GM18873 (cell line): Measurements from ENCODE around the gene EEF1A2.

Experiments used
- ATAC-seq: cut with Tn5 transposase; IDR thresholded peaks from one replicate; pipeline ENCODE4 v1.9.1; 2021; ENCODE audit warnings: mild to moderate bottlenecking, moderate library complexity, moderate number of reproducible peaks; ENCODE audit not compliant: unreplicated experiment, low FRiP score

Gene EEF1A2

GRCh38 chr20:63501818-63502670 is 3.2 kb upstream of the EEF1A2 start:
- no peak for ATAC-seq

GRCh38 chr20:63500902-63501817 is 2.3 kb upstream of the EEF1A2 start:
- no peak for ATAC-seq

DNA sequence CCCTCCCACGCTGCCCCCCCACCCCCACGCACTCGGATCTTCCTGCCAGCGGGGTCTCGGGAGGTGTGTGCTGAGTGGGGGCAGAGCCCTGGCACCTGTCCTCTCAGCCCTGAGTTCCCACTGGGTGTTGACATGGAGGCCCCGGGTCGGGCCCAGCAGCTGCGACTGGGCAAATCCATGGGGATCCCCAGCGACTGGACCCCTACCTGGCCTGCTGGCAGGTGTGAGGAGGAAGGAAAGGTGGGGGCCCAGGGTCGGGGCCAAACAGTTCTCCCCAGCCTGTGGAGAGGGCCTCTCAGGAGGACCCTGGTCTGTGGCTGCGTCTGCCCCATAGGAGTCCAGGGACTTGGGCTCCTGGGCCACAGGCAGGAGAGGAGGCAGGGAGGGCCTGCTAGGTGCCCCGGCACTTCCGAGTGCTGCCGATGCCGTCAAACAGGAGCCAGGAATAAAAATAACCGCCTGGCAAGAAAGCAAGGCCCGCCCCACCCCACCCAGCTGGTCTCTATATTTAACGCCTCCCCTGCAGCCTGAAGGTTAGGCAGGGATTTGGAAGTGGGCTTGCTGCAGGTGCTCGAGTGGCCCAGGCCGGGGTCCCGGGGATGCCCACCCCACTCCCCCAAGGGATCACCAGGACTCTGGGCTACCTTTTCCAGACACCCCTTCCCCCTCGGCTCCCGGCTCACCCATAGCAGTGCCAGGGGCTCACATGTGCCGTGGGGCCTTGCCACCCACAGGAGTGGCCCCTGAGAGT is 1.4 kb upstream of the EEF1A2 start:
- no peak for ATAC-seq

DNA sequence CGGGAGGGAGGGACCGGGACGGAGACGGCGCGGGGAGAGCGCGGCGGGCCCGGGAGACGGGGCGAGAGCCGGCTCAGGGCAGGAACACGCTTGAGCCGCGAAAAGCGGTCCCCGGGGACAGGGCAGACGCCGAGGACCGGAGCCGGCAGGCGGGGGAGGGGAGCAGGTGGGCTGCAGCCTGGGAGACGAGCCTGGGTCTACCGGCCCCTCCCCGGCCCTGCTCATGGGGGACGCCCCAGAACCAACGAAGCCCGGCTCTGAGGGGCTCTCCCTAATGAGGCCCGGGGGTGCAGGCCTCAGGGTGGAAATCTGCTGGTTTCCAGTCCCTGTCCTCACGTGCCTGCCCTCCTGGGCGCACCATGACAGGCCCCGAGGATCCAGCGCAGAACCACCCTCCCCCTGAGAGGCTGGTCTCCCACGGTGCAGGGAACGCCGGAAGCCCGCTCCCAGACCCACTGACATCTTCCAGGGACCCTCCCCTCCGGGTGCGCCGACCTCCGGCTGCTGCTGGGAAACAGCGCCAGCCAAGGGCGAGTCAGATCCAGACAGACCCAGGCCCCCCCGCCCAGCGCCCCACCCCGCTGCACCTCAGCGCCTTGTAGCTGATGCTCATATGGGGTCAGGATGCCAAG is 571 bp upstream of the EEF1A2 start:
- no peak for ATAC-seq

- ATAC-seq, result no peak
Measured at GRCh38 chr20:63497946-63498935, 642 bp downstream of the EEF1A2 start.

DNA sequence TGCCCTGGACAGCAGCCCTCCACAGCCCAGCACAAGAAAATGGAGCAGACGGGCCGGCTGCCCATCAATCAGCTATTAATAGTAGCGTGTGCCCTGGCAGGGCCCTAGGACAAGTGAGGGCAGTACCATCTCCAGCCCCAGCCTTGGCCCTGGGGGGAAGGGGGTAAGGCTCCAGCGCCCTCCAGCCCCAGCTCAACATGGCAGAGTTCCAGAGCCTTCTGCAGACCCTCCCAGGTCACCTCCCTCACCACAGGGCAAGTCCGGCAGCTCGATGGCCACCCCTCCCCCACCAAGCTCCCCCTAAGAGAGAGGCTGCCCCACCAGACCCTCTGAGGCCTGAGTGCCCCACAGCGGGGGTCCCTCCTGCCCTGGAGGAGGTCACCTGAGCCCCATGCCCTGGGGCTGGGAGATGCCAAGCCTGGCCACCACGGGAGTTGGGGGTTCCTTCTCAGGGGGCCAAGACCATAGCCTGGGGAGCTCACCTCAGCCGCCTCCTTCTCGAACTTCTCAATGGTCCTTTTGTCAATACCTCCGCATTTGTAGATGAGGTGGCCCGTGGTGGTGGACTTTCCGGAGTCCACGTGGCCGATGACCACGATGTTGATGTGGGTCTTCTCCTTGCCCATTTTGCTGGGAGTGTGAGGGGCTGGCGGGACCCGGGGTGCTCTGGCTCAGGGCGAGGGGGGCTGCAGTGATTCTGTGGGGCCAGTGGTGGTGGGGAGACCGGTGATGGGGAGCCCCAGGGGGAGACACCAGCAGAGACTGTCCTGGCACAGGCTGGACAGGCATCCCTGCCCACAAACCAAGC is 1.5 kb downstream of the EEF1A2 start:
- ATAC-seq, result no peak

DNA sequence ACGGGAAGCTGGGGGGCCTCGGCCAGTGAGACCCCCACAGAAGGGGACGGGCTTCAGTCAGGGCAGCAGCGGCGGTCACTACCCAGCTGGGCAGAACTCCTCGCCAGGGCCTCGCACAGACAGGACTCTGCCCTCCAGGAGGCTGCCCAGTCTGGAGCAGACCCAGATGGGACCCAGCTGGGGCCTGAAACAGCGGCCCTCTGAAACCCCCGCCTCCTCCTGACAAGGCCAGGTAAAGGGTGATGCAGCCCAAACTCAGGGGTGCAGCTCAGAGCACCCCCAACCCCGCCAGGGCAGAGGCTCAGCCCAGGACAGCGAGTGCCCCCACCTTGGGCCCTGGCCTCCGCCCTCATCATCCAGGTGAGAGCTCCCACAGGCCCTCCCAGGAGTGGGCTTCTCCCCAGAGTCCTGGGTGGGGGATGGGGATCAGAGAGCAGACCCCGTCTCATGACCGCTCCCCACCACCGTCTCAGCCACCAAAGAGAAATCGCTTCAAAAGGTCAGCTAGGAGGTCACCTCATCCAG is 2.2 kb downstream of the EEF1A2 start:
- no peak for ATAC-seq

DNA sequence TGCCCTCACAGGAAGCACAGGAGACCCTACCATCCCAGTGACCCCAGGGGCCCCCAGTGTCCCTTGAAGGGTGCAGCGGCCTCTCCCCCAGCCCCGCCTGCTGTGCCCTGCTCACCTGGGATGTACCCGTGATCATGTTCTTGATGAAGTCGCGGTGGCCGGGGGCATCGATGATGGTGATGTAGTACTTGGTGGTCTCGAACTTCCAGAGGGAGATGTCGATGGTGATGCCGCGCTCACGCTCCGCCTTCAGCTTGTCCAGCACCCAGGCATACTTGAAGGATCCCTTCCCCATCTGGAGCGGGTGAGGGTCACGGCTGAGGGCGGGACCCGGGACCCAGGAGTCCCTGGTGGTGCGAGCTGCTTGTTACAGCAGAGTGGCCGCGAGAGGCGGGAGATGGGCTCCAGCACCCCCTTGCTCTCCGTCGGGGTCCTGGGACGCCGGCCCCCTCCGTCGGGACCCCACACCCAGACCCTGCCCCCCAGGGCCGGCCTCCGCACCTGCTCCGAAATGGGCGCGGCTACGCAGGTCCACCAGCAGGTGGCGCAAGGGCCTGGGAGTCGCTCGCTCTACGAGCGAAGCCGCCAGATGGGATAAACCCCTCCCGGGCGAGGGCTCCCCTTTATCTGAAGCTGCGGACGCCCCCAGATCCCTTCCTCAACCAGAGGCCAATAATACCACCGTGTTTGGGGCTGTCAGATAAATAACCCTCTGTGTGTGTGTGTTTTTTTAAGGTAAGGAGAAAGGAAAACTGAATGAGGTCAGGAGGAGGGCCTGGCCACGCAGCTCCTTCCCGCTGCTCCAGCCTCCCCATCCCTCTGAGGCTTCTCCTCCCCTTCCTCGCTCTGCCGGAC is 2.9 kb downstream of the EEF1A2 start:
- no peak for ATAC-seq

- ATAC-seq, result no peak
Measured at GRCh38 chr20:63495167-63495720, 3.6 kb downstream of the EEF1A2 start.

DNA sequence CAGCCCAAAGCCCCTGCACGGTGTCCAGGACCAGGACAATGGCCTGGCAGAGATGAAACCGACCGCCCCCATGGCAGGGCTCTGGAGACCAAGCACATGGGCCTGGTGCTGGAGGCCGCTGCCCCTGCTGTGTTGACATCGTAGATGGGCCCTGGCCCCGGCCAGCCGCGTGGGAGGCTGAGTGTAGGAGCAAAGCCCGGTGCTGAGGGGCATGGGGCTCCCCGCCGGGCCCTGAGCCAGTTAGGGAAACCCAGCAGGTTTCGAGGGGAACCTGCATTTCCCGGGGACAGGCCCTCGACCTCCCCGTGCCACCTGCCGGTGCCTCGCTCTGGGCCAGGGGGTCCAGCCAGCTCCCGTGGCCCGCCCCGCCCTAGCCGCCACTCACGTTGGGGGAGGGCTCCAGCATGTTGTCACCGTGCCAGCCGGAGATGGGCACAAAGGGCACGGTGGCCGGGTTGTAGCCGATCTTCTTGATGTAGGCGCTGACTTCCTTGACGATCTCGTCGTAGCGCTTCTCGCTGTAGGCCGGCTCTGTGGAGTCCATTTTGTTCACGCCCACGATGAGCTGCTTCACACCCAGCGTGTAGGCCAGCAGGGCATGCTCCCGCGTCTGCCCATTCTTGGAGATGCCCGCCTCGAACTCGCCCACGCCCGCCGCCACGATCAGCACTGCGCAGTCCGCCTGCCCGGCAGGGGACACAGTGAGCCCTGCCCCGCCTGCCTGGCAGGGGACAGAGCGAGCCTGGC is 4.3 kb downstream of the EEF1A2 start:
- no peak for ATAC-seq

- ATAC-seq, result no peak
Measured at GRCh38 chr20:63494084-63494419, 4.8 kb downstream of the EEF1A2 start.

DNA sequence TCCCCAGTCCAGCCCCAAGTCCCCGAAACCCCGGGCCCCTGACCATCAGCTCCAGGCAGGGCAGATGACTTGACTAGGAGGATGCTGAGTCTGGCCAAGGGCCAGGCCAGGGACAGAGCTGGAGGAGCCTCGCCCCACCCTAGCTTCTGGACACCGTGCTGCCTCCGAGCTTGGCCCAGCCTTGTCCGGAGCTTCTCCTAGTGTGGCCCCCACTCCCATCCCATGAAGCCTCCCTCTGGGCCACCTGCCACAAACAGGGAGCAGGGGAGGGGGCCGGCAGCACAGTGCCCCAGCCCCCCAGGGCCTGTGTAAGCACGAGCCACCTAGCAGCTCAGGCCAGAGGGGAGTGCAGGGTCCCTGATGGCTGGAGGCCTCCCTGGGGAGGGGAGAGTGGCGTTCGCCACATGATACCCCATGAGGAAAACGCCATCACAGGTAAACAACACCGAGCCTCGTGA is 5.3 kb downstream of the EEF1A2 start:
- no peak for ATAC-seq

- no peak for ATAC-seq
Measured at GRCh38 chr20:63492982-63493381, 5.9 kb downstream of the EEF1A2 start.

DNA sequence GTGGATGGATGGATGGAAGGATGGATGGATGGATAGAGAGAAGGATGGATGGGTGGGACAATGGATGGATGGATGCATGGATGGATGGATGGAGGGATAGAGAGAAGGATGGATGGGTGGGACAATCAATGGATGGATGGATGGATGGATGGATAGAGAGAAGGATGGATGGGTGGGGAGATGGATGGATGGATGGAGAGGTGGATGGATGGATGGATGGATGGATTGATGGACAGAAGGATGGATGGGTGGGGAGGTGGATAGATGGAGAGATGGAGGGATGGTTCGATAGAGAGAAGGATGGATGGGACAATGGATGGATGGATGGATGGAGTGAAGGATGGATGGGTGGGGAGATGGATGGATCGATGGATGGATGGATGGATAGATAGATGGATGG is 6.4 kb downstream of the EEF1A2 start:
- no peak for ATAC-seq

GRCh38 chr20:63491635-63492230 is 7.2 kb downstream of the EEF1A2 start:
- ATAC-seq, result no peak

GRCh38 chr20:63491078-63491477 is 7.8 kb downstream of the EEF1A2 start:
- ATAC-seq, result no peak
